Measurements from ENCODE around the gene SLC17A6. TPM values are rescaled to one million over a fixed set of nuclear protein-coding genes. Genes with fewer than 3 reads are reported as not detected.

Gene SLC17A6
- polyA plus RNA-seq, 1 donor from 2014 or later, result 3.3 TPM

- Histone ChIP-seq H3K4me3 (ENCODE audit: low read length) (peak overlapping the region; percentile 45), H4K20me1 (ENCODE audit: insufficient read depth) (no peaks in the 10 kb centered on the region), H3K36me3 (ENCODE audit: insufficient read depth, low read length) (no peaks in the 10 kb centered on the region), H3F3A (ENCODE audit: insufficient read depth, low read length, poor library complexity, severe bottlenecking) (no peaks in the 10 kb centered on the region), H3K27ac (ENCODE audit: low read length) (no peak overlapping the region), H3K79me2 (replicated peaks; ENCODE audit: insufficient read depth, low read length) (no peaks in the 10 kb centered on the region), H3K9me2 (ENCODE audit: insufficient read depth, low read length) (no peaks in the 10 kb centered on the region), H3K9ac (ENCODE audit: low read length) (no peak overlapping the region), H3K9me3 (ENCODE audit: low read length) (no peaks in the 10 kb centered on the region), H3K4me2 (ENCODE audit: low read length) (no peak overlapping the region), H2AFZ (ENCODE audit: low read depth, low read length) (no peak overlapping the region), H3K27me3 (ENCODE audit: insufficient read depth, low read depth, low read length) (peaks cover 88% of the 10 kb centered on the region)
- no peak for TF ChIP-seq POLR2AphosphoS5 (IDR thresholded peaks at IDR 0.05)
- no peak for TF ChIP-seq MXI1 (conservative IDR thresholded peaks at IDR 0.05; ENCODE audit: poor library complexity, severe bottlenecking)
- TF ChIP-seq TAF1 (IDR thresholded peaks at IDR 0.05; ENCODE audit: low read depth), result no peak
- TF ChIP-seq REST (IDR thresholded peaks at IDR 0.05; ENCODE audit: borderline replicate concordance), result no peak
- no peak for TF ChIP-seq RAD21 (conservative IDR thresholded peaks at IDR 0.05)
- no peak for TF ChIP-seq SMC3 (conservative IDR thresholded peaks at IDR 0.05; ENCODE audit: poor library complexity)
- no peak for TF ChIP-seq EZH2 (IDR thresholded peaks at IDR 0.05; ENCODE audit: borderline replicate concordance, insufficient read depth, low read length, poor library complexity, severe bottlenecking)
- no peak for TF ChIP-seq EP300 (conservative IDR thresholded peaks at IDR 0.05; ENCODE audit: poor library complexity, severe bottlenecking)
- no peak for TF ChIP-seq CTCF (IDR thresholded peaks at IDR 0.05; ENCODE audit: poor library complexity, severe bottlenecking)
These were observed 3.4 kb downstream of the SLC17A6 start for GRCh38 chr11:22341588-22341931.

GRCh38 chr11:22342211-22343031 lies 4.2 kb downstream of the SLC17A6 start:
- H3K9ac ChIP-seq (ENCODE audit: low read length), result no peak overlapping the region
- no peaks in the 10 kb centered on the region for H4K20me1 ChIP-seq (ENCODE audit: insufficient read depth)
- H3K27me3 ChIP-seq (ENCODE audit: insufficient read depth, low read depth, low read length), result peaks cover 80% of the 10 kb centered on the region
- H2AFZ ChIP-seq (ENCODE audit: low read depth, low read length), result no peak overlapping the region
- no peak overlapping the region for H3K4me2 ChIP-seq (ENCODE audit: low read length)
- H3K36me3 ChIP-seq (ENCODE audit: insufficient read depth, low read length), result no peaks in the 10 kb centered on the region
- TF ChIP-seq POLR2AphosphoS5 (IDR thresholded peaks at IDR 0.05), result peak; percentile 48
- no peak for TF ChIP-seq REST (IDR thresholded peaks at IDR 0.05; ENCODE audit: borderline replicate concordance)
- peak; percentile 0 for TF ChIP-seq EZH2 (IDR thresholded peaks at IDR 0.05; ENCODE audit: borderline replicate concordance, insufficient read depth, low read length, poor library complexity, severe bottlenecking)
- no peaks in the 10 kb centered on the region for H3F3A ChIP-seq (ENCODE audit: insufficient read depth, low read length, poor library complexity, severe bottlenecking)
- H3K4me3 ChIP-seq (ENCODE audit: low read length), result peak overlapping the region; percentile 50
- no peaks in the 10 kb centered on the region for H3K9me3 ChIP-seq (ENCODE audit: low read length)
- no peaks in the 10 kb centered on the region for H3K79me2 ChIP-seq (replicated peaks; ENCODE audit: insufficient read depth, low read length)
- H3K27ac ChIP-seq (ENCODE audit: low read length), result no peak overlapping the region
- no peaks in the 10 kb centered on the region for H3K9me2 ChIP-seq (ENCODE audit: insufficient read depth, low read length)

Data from neural cell (in vitro differentiated cells).